ENCODE results near the gene GAS2L2. TPM values are rescaled to one million over a fixed set of nuclear protein-coding genes. Genes with fewer than 3 reads are reported as not detected.

GAS2L2 gene
- total RNA-seq, 1 experiment from 2014 or later, result not detected

DNA sequence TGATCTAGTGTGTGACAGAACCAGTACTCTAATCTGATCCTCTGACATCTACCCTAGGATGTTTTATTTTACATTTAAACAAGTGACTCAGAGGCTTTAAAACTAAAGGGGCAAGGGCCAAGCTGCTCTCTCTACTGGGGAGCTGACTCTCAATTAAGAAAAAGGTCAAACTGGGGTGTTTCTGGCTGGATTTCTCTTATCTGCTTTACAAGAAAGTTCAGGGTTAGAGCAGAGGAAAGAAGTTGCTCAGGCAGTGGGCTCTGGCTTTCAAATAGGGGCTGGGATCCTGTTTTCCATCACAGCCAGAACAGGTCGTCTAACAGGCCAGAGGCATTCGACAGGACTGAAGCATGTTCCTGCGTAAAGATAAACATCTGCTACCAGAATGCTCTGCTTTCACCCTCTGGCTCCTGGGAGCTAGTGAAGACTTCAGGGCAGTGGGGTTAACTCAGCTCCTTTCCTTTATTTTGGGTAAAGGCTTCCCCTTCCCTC, 33.9 kb upstream of the GAS2L2 start:
- Histone ChIP-seq H3K27me3 (replicated peaks) (no peaks in the 10 kb centered on the region), H3K4me1 (replicated peaks) (peaks cover 27% of the 10 kb centered on the region), H3K9me3 (replicated peaks) (no peaks in the 10 kb centered on the region), H3K4me3 (no peak overlapping the region), H3K27ac (no peak overlapping the region), H3K36me3 (no peaks in the 10 kb centered on the region)
- DNase-seq (ENCODE audit: low read depth in 1 of 2, low spot score in 2 of 2), result no peak

DNA sequence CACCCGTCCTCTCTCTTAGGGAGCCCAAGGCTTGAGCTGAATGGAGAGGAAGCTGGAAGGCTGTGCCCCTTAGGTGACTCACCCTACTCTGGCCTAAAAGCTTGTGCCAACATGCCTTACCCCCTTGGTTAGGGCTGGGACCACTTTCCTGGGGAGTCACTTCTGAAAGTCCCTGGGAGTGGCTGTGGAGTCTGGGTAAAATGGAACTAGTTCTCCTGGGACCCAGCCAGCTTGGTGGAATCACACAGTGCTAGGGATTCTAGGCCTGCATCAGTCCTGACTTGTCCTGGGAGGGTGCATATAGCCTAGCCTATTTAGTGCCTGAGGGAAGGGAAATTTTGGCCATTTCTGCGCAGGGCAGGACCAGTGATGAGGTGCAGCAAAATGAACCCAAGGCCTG, 31.9 kb upstream of the GAS2L2 start:
- Histone ChIP-seq H3K9me3 (replicated peaks) (no peaks in the 10 kb centered on the region), H3K27me3 (replicated peaks) (0 out of 2 replicates have a peak, but pooled peaks cover 2% of the 10 kb centered on the region), H3K4me1 (replicated peaks) (peaks cover 27% of the 10 kb centered on the region), H3K4me3 (no peak overlapping the region), H3K36me3 (no peaks in the 10 kb centered on the region), H3K27ac (no peak overlapping the region)
- DNase-seq (ENCODE audit: low read depth in 1 of 2, low spot score in 2 of 2), result no peak

DNA sequence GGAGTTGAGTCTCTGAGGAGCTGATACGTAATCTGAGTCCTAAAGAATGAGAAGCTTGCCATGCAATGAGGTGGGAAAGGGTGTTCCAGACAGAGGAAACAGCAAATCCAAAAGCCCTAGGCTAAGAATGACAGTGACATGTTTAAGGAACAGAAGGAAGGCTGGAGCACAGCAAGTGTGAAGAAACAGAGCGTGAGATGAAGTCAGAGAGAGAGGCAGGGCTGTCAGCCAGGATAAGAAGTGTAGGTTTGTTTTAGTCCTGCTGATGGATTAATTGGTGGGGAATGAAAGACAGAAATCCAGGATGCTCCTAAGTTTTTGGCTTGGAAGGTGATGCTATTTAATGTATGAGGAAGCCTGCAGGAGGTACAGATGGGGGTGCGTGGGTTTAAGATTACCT, 27.9 kb upstream of the GAS2L2 start:
- Histone ChIP-seq H3K4me1 (replicated peaks) (peaks cover 10% of the 10 kb centered on the region), H3K36me3 (no peaks in the 10 kb centered on the region), H3K9me3 (replicated peaks) (no peaks in the 10 kb centered on the region), H3K27me3 (replicated peaks) (0 out of 2 replicates have a peak, but pooled peaks cover 2% of the 10 kb centered on the region), H3K27ac (no peak overlapping the region), H3K4me3 (no peak overlapping the region)
- no peak for DNase-seq (ENCODE audit: low read depth in 1 of 2, low spot score in 2 of 2)

DNA sequence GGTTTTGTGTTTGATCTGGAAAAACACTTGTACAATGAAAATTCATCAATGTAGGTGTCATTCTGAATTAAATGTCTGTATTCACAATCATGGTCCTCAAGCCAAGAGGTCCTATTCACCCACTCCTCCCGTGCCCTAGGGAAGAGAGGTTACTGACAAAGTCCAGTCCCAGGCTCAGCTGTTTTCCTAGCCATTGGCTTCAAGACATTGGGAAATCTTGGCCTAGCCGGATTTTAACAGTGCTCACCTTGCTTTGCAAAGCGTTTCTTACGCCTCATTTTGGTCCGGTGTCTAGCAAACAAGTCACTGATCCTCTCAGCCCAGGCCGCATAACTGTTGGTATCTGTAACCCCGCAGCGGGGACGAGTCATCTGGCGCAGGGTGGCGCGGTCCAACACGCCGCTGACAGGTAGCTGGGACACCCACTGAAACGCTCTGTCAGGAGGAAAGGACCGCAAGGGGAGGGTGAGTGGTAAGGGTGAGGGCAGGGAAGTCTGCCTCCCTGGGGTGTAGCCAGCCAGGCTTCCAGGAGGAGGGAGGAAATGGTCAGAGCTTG, 25.7 kb upstream of the GAS2L2 start:
- Histone ChIP-seq H3K27me3 (replicated peaks) (0 out of 2 replicates have a peak, but pooled peaks cover 2% of the 10 kb centered on the region), H3K9me3 (replicated peaks) (no peaks in the 10 kb centered on the region), H3K4me3 (no peak overlapping the region), H3K4me1 (replicated peaks) (peaks cover 26% of the 10 kb centered on the region), H3K27ac (no peak overlapping the region), H3K36me3 (no peaks in the 10 kb centered on the region)
- DNase-seq (ENCODE audit: low read depth in 1 of 2, low spot score in 2 of 2), result no peak

DNA sequence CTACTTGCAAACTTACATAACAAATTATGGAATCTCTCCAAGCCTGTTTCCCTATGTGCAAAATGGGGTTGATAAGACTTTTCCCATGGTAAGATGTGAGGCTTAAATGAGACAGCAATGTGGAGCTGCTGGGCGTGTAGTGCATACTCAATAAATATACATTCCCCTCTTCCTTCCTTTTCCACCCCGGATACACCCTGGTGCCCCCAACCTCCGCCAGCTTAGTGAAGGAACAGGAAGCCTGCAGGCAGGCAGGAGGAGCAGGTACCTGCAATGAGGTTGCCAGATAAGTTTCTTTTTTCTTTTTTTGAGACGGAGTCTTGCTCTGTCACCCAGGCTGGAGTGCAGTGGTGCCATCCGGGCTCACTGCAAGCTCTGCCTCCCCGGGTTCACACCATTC, 22.5 kb upstream of the GAS2L2 start:
- no peaks in the 10 kb centered on the region for H3K36me3 ChIP-seq
- DNase-seq (ENCODE audit: low read depth in 1 of 2, low spot score in 2 of 2), result no peak
- no peaks in the 10 kb centered on the region for H3K27me3 ChIP-seq (replicated peaks)
- no peak overlapping the region for H3K4me3 ChIP-seq
- no peak overlapping the region for H3K27ac ChIP-seq
- no peaks in the 10 kb centered on the region for H3K9me3 ChIP-seq (replicated peaks)
- peaks cover 29% of the 10 kb centered on the region for H3K4me1 ChIP-seq (replicated peaks)

DNA sequence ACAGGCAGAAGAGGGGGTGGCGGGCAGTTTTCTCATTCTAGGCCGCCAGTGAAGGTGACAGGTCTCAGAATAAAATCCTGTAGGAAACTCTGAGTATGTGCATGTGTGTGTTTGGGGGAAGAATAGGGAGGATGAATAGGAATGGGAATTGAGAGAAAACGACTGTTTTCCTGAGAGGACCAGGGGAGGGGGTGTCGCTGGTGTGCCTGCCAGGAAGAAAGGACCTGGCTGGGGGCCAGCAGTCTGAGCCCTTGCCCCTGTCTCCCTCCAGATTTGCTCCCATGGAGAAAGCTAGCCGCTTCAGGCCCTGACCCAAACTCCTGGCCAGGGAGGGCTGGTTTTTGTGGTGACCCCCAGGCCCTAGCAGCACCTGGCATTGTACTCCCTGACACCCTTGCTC, 22.0 kb upstream of the GAS2L2 start:
- no peaks in the 10 kb centered on the region for H3K27me3 ChIP-seq (replicated peaks)
- no peak overlapping the region for H3K27ac ChIP-seq
- H3K9me3 ChIP-seq (replicated peaks), result no peaks in the 10 kb centered on the region
- H3K4me1 ChIP-seq (replicated peaks), result peaks cover 29% of the 10 kb centered on the region
- no peak overlapping the region for H3K4me3 ChIP-seq
- no peaks in the 10 kb centered on the region for H3K36me3 ChIP-seq
- DNase-seq (ENCODE audit: low read depth in 1 of 2, low spot score in 2 of 2), result no peak

DNA sequence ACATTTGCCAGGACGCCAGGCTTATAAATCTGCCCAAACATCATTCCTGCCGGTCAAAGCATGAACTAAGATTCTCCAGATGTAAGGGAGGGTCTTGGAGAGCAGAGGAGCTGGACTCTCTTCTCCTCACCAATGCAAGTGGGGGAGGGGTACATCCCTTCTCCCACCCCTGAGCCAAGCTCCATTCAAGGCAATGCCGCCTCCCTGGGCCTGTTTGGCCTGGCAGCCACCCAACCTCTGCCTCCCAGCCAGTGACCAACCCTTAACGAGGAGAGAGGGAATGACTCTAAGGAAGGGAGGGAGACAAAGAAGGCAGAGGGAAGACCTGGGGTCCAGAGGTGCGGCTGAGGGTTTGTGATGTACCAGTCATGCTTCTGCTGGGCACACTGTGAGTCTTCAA, 21.5 kb upstream of the GAS2L2 start:
- Histone ChIP-seq H3K4me3 (no peak overlapping the region), H3K27ac (no peak overlapping the region), H3K9me3 (replicated peaks) (no peaks in the 10 kb centered on the region), H3K4me1 (replicated peaks) (peaks cover 29% of the 10 kb centered on the region), H3K36me3 (no peaks in the 10 kb centered on the region), H3K27me3 (replicated peaks) (no peaks in the 10 kb centered on the region)
- peak in 1 of 2 experiments; percentile 50 for DNase-seq (ENCODE audit: low read depth in 1 of 2, low spot score in 2 of 2)

DNA sequence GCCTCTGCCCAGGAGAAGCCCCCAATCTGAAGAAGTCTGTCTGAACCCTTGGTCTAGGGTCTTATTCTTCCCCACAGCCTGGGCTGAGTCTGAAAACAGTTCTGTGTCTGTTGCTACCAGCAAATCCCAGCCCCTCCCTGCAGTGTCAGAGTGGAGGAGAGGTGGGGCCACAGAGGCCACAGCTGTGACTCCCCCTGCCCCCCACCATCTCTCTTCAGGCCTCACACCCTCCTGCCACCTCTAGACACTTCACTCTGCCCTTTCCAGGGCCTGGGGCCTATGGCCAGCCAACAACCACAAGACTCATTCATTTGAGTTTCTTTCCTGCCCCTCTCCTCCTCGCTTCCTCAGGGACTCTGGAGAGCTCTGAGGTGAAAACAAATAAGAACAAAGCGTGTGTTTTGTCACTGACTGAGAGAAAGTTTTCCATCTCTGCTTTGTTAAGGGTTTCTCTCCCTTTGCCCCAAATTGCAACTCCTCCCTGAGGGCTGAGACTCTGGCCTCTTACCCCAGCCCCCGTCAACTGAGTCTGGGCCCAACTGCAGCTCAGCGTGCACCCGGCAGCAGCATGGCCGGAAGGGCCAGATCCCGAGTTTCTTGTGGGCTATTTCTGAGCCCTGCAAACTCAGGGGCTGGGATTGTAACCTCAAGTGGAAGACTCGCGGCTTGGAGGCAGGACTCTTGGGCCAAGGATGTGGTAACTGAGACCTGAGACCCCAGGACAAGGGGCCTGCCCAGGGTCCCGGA, 20.8 kb upstream of the GAS2L2 start:
- no peak for DNase-seq (ENCODE audit: low read depth in 1 of 2, low spot score in 2 of 2)
- no peaks in the 10 kb centered on the region for H3K27me3 ChIP-seq (replicated peaks)
- H3K36me3 ChIP-seq, result no peaks in the 10 kb centered on the region
- H3K4me3 ChIP-seq, result no peak overlapping the region
- H3K27ac ChIP-seq, result no peak overlapping the region
- H3K9me3 ChIP-seq (replicated peaks), result no peaks in the 10 kb centered on the region
- H3K4me1 ChIP-seq (replicated peaks), result peaks cover 29% of the 10 kb centered on the region

DNA sequence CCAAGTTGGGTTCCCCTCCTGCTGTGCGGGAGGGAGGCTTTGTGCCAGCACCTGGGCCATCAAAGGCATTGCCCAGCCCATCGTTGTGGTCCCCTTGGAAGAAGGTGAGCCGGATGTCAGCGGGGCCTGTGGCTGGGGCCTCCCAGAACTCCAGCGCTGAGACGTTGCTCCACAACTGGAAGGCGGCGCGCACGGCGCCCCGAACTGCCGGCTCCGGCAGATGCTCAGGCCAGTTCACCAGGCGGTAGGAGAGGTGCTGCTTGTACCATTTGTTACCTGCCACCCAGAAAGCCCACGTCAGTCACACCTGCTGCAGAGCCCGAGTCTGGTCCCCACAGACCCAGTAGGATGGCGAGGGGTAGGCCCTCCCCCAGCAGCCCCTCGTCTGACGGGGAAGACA, 20.1 kb upstream of the GAS2L2 start:
- H3K36me3 ChIP-seq, result no peaks in the 10 kb centered on the region
- no peak for DNase-seq (ENCODE audit: low read depth in 1 of 2, low spot score in 2 of 2)
- H3K9me3 ChIP-seq (replicated peaks), result no peaks in the 10 kb centered on the region
- H3K27me3 ChIP-seq (replicated peaks), result no peaks in the 10 kb centered on the region
- no peak overlapping the region for H3K27ac ChIP-seq
- H3K4me3 ChIP-seq, result no peak overlapping the region
- peaks cover 29% of the 10 kb centered on the region for H3K4me1 ChIP-seq (replicated peaks)

DNA sequence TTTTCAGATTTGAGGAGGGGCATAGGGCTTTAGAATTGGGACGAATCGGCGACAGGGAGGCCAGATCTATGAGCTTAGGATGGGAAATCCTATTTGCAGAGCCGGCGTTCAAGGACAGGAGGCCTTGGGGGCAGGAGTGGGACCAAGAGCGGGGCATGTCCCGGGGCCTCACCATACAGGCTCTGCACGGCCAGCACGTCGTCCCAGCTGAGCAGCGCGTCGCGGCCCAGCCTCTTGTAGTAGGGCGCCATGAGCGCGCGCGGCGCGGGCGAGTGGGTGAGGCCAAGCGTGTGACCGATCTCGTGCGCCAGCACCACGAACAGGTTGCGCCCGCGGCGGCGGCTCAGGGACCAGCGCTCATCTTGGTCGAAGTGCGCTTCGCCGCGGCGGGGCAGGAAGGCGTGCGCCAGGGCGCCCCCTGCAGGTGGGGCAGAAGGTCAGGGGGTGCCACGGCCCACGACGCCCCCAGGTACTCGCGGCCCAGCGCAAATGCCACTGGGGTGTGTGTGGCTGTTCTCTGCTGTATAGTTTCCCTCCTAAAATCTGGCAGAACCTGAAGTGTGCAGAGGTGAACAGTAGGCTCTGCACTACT, 17.0 kb upstream of the GAS2L2 start:
- no peak for DNase-seq (ENCODE audit: low read depth in 1 of 2, low spot score in 2 of 2)
- H3K4me3 ChIP-seq, result no peak overlapping the region
- H3K4me1 ChIP-seq (replicated peaks), result peaks cover 34% of the 10 kb centered on the region
- H3K36me3 ChIP-seq, result no peaks in the 10 kb centered on the region
- H3K9me3 ChIP-seq (replicated peaks), result no peaks in the 10 kb centered on the region
- H3K27ac ChIP-seq, result no peak overlapping the region
- no peaks in the 10 kb centered on the region for H3K27me3 ChIP-seq (replicated peaks)

DNA sequence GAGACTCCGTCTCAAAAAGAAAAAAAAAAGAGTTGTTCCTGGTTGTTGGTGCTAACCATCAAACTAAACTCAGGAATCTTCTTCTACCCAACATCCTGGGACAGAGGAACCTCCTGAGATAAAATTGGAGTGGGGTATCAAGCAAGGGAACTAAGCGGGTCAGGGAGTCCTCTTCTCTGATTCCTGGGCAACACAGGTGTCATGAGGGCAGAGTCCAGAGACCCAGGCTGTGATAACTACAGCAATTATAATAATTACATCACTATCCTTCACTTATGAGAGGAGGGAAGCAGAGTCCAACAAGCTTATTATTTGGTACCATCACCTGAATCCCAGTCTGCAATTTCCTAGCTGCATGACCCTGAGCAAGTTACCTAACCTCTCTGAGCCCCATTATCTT, 15.8 kb upstream of the GAS2L2 start:
- no peak for DNase-seq (ENCODE audit: low read depth in 1 of 2, low spot score in 2 of 2)
- Histone ChIP-seq H3K9me3 (replicated peaks) (no peaks in the 10 kb centered on the region; the same call in 1 of the 2 replicates), H3K36me3 (no peaks in the 10 kb centered on the region), H3K27me3 (replicated peaks) (no peaks in the 10 kb centered on the region), H3K4me1 (replicated peaks) (peaks cover 34% of the 10 kb centered on the region), H3K27ac (no peak overlapping the region), H3K4me3 (no peak overlapping the region)

DNA sequence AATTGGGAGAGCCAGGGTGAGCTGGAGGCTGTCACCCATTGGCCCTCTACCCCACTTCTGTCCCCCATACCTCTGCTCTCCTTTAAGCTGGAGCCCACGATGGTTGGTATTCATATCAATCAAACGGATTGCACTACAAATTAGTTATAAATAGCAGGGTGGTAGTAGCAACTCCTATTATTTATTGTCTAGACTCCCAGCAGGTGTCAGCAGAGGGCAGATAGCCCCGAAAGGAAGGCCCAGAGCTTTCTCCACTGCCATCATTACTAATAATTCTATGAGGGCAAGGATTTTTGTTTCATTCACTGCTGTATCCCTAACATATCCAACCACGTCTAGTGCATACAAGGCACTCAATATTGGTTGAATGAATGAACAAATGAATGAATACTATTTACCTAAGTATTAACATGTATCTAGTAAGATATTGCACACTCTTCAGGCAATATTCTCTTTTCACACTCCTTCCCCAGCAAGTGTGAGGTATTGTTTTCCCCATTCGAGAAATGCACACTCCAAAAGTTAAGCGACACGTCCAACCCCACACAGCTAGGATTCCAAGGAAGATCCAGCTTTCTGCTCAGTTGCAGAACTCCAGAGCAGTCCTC, 14.0 kb upstream of the GAS2L2 start:
- no peak for DNase-seq (ENCODE audit: low read depth in 1 of 2, low spot score in 2 of 2)
- Histone ChIP-seq H3K27me3 (replicated peaks) (no peaks in the 10 kb centered on the region), H3K4me3 (no peak overlapping the region), H3K9me3 (replicated peaks) (no peaks in the 10 kb centered on the region; the same call in 1 of the 2 replicates), H3K4me1 (replicated peaks) (peaks cover 30% of the 10 kb centered on the region), H3K27ac (no peak overlapping the region), H3K36me3 (no peaks in the 10 kb centered on the region)

DNA sequence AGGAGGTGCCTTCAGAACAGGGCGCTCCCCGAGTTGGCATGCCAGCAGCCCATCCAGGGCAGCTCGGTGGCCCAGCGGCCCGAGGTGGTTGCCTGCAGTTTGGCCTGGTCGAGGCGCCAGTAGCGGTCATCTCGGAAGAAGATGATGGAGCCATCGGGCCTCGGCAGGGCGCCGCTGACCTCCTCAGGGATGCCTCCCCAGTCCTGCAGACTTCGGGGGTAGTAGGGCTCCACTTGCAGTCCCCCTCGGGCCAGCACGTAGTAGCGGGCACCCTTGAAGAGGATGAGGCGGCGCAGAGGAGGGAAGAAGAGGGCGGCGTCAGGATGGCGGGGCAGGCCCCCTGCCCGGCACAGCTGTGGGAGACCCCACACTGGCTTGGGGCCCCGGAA, 13.4 kb upstream of the GAS2L2 start:
- no peak for DNase-seq (ENCODE audit: low read depth in 1 of 2, low spot score in 2 of 2)
- no peaks in the 10 kb centered on the region for H3K36me3 ChIP-seq
- H3K27ac ChIP-seq, result no peak overlapping the region
- H3K9me3 ChIP-seq (replicated peaks), result no peaks in the 10 kb centered on the region; the same call in 1 of the 2 replicates
- H3K27me3 ChIP-seq (replicated peaks), result no peaks in the 10 kb centered on the region
- H3K4me3 ChIP-seq, result no peak overlapping the region
- peaks cover 30% of the 10 kb centered on the region for H3K4me1 ChIP-seq (replicated peaks)

Data from SJSA1 (cell line).